ENCODE measurements around the gene LRP1B.

Gene LRP1B

GRCh38 chr2:141943918-141944317, 186.9 kb downstream of the LRP1B start:
- no peak for DNase-seq

GRCh38 chr2:141942006-141942789, 188.6 kb downstream of the LRP1B start:
- DNase-seq, result no peak

- no peak for DNase-seq
Observed at GRCh38 chr2:141941210-141941714, 189.6 kb downstream of the LRP1B start.

DNA sequence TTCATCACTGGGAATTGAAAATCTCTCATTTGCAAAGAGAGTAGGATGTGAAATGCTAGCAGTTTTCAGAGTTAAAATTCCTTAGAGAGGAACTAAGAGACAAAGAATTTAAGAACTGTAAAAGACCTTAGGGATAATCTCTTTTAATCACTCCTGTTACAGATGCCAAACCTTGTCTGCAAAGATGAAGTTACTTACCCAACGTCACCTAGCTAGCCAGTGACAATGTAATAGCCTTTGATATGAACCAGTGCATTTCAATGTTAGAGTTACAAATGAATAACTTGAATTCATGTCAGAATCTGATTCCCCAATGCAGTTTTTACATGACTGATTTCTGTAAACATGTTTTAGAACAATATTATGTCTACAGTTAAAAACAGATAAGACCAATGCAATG, 190.1 kb downstream of the LRP1B start:
- DNase-seq, result no peak

GRCh38 chr2:141933226-141933625, 197.6 kb downstream of the LRP1B start:
- DNase-seq, result no peak

- DNase-seq, result no peak
Observed at GRCh38 chr2:141932261-141932660, 198.6 kb downstream of the LRP1B start.

- no peak for DNase-seq
Observed at GRCh38 chr2:141931797-141932196, 199.0 kb downstream of the LRP1B start.

GRCh38 chr2:141930803-141931202, 200.0 kb downstream of the LRP1B start:
- DNase-seq, result no peak

GRCh38 chr2:141929331-141930252, 201.2 kb downstream of the LRP1B start:
- DNase-seq, result no peak

- no peak for DNase-seq
Observed at GRCh38 chr2:141928476-141928875, 202.3 kb downstream of the LRP1B start.

DNA sequence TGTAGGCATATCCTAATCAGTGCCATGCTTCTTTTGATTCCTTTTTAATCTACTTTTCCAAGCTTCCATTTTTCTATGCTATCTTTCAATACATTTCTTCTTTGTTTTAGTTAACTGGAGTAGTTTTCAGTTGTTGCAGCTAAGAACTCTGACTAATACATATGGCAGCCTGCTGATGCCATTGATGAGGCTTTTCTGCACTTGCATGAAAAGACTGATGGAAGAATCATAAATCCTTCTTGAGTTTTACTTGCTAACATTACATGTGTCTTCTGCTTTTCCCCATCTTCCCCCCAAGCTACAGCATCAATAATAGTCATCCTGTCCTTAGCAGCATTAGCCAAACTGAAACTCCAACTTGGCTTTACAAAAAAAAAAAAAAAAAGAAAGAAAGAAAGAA, 203.3 kb downstream of the LRP1B start:
- DNase-seq, result no peak

DNA sequence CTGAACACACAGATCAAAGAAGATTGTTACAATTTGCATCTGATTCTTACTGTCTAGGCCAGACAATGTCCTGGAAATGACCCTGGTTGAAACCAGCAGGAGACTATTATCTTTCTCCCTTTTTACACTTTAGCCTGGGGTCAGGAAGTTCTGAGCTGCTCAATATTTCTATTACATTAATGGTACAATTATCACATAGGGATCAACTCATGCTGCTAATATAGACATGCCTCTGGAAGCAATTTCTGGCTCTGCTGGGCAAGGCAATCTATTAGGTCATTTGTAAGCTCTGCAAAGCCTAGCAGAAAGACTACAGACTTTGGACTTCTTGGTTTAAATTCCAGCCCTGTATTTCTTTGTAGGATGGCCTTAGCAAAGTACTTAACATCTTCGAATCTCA, 205.3 kb downstream of the LRP1B start:
- DNase-seq, result no peak

DNA sequence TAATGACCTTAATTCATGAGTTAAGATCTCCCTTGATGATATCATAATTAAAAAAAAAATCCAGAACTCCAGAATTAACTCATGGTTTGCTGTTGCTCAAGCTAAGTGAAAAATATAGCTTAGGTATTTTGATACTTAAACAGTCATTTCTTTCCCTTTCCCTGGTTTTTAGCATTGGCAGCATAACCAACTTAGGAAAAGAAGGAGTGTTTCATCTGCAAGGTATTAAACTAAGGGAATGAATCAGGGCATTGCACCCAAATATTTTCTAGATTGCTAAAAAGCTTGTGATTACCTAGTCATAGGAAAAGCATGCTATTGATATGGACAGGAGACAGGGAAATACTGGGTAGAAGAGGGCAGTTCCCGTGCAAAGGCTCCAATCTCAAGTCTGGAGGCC, 207.2 kb downstream of the LRP1B start:
- DNase-seq, result no peak

- peak; percentile 10 for DNase-seq
Observed at GRCh38 chr2:141911485-141912066, 219.2 kb downstream of the LRP1B start.

DNA sequence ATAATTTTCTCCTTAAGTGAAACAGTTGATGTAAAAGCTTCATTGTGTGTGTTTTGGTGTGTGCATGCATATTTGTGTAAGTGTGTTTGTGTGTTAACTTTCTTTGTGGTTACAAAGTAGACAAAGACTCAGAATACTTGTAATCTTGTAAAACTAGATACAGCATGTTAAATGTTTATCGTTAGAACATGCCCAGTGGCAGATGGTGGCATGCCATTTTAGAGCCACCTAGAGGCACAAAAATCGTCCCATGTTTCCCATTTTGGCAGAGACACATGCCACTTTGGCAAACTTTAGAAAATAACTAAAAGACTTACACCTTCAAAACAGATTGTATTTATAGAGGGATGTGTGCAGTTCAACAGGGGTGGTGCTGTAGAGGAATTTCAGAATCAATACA, 224.1 kb downstream of the LRP1B start:
- no peak for DNase-seq

DNA sequence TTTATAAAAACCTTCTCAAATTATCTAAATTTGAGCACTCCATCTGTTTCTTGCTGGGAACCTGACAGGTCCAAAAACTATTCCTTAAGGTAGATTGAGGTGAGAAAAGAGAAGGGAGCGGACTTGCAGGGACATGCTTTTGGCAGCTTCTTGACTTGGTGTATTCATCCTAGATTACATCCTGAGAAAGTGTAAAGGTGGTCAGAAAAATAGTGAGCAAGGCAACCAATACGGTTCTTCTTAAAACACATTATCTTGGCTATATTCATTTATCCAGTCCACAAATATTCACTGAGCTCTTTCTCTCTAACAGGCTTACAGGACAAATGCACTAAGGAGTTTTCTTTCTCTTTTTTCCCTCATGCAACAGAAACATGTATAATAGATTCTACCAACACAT, 230.0 kb downstream of the LRP1B start:
- DNase-seq, result no peak

- DNase-seq, result no peak
Observed at GRCh38 chr2:141899740-141900139, 231.1 kb downstream of the LRP1B start.

DNA sequence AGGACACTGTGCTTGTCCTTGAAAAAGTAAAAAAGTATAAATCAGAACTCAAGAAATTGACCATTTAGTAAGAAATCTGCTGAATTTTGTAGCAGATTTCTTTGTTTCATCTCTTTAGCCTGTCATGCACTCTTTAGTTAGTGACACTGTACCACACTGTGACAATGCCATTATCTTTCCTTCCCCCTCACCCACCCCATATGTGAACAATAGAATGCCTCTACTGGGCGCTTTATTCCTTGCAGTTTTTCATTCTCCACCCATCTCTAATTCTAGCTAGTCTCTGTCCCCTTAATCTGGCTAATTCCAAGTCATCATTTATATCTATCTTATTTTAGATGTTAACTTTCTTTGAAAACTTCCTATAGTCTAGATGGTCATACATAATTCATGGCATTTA, 241.0 kb downstream of the LRP1B start:
- DNase-seq, result no peak

DNA sequence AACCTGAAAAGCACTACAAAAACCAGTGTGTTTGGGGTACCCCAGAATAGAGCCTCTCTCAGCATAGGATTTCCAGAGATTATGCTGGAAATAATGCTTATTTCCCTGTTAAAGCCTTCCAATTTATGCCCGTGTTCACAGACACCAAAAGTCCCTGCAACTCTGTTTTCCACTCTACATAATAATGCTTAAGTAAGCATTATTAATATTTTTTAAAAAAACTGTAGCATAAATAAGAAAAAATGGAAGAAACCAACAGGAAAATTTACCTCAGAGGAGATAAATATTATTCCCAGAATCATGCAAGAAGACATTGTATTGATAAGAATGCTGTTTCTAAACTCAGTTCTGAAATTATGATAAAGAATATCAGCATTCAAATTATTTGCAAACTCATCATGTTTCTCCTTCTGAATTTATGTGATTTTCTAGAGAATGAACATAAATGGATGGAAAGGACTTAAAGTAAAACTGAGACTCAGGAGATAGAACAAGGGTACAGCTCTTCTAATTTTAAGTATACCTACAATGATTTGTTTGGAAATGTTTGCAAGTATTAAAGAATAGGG, 241.7 kb downstream of the LRP1B start:
- no peak for DNase-seq

GRCh38 chr2:141887363-141887762, 243.5 kb downstream of the LRP1B start:
- no peak for DNase-seq

GRCh38 chr2:141878016-141878415, 252.8 kb downstream of the LRP1B start:
- no peak for DNase-seq

DNA sequence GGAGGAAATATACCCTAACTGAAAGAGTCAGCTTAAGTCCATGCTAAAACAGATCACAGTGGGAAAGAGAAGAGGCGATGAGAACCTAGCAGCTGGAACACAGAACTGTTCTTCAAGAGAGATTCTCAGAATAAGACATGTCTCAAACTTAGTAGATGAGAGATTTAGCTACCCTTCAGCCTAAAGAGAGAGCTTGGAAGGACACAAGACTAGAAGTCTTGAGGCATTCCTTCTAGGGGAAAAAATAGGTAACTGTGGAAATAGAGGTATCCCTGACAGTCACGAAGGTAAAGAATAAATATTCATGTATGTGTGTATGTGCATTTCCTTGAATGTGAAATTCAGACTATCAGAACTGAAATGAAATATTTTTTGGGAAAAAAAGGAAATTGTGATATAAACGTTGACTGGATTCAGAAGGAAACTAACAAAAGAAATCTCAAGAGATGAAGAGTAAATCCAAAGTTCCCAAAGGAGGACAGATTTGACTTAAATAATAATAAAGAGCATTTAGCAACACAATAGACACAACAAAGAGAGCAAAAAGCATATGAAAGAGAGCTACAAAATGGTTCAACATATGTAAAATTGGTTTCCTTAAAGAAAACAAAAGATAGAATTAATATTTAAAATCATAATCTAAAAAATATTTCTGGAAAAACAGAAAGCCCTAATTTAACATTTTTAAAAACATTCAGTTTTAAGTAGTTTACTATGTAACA, 258.7 kb downstream of the LRP1B start:
- DNase-seq, result no peak

Data from stimulated activated CD4-positive, alpha-beta T cell treated with anti-CD3 and anti-CD28 coated beads, Interleukin-15, amount 100 ng/mL, for 24 hours (primary cell).